ENCODE results near the gene DNAJC15.
A peak's percentile ranks its signal among the peaks of the same experiment; 100 is the strongest.

The DNAJC15 gene

GRCh38 chr13:42991898-42992763, 31.3 kb upstream of the DNAJC15 start, which contains the start of gene EPSTI1:
Gene EPSTI1 (minus strand): TSS chr13:42992241. CDS start chr13:42992165, 76 bp downstream.
- Histone ChIP-seq H3K27me3 (ENCODE audit: control insufficient read depth in 3 of 3, insufficient read depth in 3 of 3, low read depth in 1 of 3, low read length in 3 of 3) (peaks cover 0 to 25% (median 9%) of the 10 kb centered on the region in 3 experiments), H3K4me3 (ENCODE audit: low read length in 2 of 2) (peak within 1 kb of the TSS; percentile 6 to 68), H3K14ac (ENCODE audit: low read length) (no peak within 1 kb of the TSS), H3K4me2 (ENCODE audit: insufficient read depth, low read length, poor library complexity, severe bottlenecking) (peak within 1 kb of the TSS; percentile 63), H2BK5ac (ENCODE audit: low read length) (no peak within 1 kb of the TSS), H4K91ac (ENCODE audit: low read depth, low read length, poor library complexity) (peak within 1 kb of the TSS; percentile 24), H3K36me3 (replicated peaks in 1 of 2; ENCODE audit: control insufficient read depth in 2 of 2, insufficient read depth in 2 of 2, low read length in 2 of 2) (no peaks in the 10 kb centered on the region), H3K9me3 (replicated peaks in 1 of 2; ENCODE audit: control insufficient read depth in 2 of 2, insufficient read depth in 1 of 2, low read depth in 1 of 2, low read length in 2 of 2) (no peaks in the 10 kb centered on the region), H3K23ac (ENCODE audit: low read depth, low read length, poor library complexity) (peak within 1 kb of the TSS; percentile 75), H3K4ac (ENCODE audit: low read length) (peak within 1 kb of the TSS; percentile 92), H2AFZ (ENCODE audit: low read length) (peak within 1 kb of the TSS; percentile 81), H3K9ac (ENCODE audit: low read depth, low read length, poor library complexity) (no peak within 1 kb of the TSS), H2BK120ac (ENCODE audit: low read depth, low read length) (peak within 1 kb of the TSS; percentile 61), H3K79me1 (ENCODE audit: low read depth, low read length) (no peaks in the 10 kb centered on the region), H3K27ac (replicated peaks; ENCODE audit: low read length) (no peak within 1 kb of the TSS), H4K8ac (ENCODE audit: low read depth, low read length) (no peak within 1 kb of the TSS), H2AK5ac (ENCODE audit: low read depth, low read length) (no peak within 1 kb of the TSS), H3K18ac (ENCODE audit: low read length) (peak within 1 kb of the TSS; percentile 88), H3K4me1 (ENCODE audit: control insufficient read depth in 2 of 2, insufficient read depth in 1 of 2, low read depth in 1 of 2, low read length in 2 of 2) (peaks cover 0 to 1% of the 10 kb centered on the region in 2 donors), H2BK12ac (ENCODE audit: low read length) (no peak within 1 kb of the TSS), H2BK15ac (ENCODE audit: low read length) (peak within 1 kb of the TSS; percentile 75)
- DNase-seq (ENCODE audit: low spot score), result peak; percentile 31
- no CpG with 5 or more reads among the region's 45 CpGs for WGBS, 2 donors (ENCODE audit: extremely low coverage in 2 of 2, insufficient read length in 2 of 2, insufficient replicate concordance in 1 of 2)

- H2BK5ac ChIP-seq (ENCODE audit: low read length), result no peak overlapping the region
- no peak overlapping the region for H2AFZ ChIP-seq (ENCODE audit: low read length)
- H2BK120ac ChIP-seq (ENCODE audit: low read depth, low read length), result no peak overlapping the region
- no peak overlapping the region for H3K14ac ChIP-seq (ENCODE audit: low read length)
- H3K4me3 ChIP-seq (ENCODE audit: low read length in 2 of 2), result no peak overlapping the region
- no peak overlapping the region for H3K23ac ChIP-seq (ENCODE audit: low read depth, low read length, poor library complexity)
- no peak for DNase-seq (ENCODE audit: low spot score)
- no peaks in the 10 kb centered on the region for H3K36me3 ChIP-seq (replicated peaks in 1 of 2; ENCODE audit: control insufficient read depth in 2 of 2, insufficient read depth in 2 of 2, low read length in 2 of 2)
- H3K79me1 ChIP-seq (ENCODE audit: low read depth, low read length), result no peaks in the 10 kb centered on the region
- peaks cover 0 to 1% of the 10 kb centered on the region in 2 donors for H3K4me1 ChIP-seq (ENCODE audit: control insufficient read depth in 2 of 2, insufficient read depth in 1 of 2, low read depth in 1 of 2, low read length in 2 of 2)
- H2AK5ac ChIP-seq (ENCODE audit: low read depth, low read length), result no peak overlapping the region
- no peak overlapping the region for H2BK15ac ChIP-seq (ENCODE audit: low read length)
- no peak overlapping the region for H3K4me2 ChIP-seq (ENCODE audit: insufficient read depth, low read length, poor library complexity, severe bottlenecking)
- H3K27ac ChIP-seq (replicated peaks; ENCODE audit: low read length), result no peak overlapping the region
- no peak overlapping the region for H4K91ac ChIP-seq (ENCODE audit: low read depth, low read length, poor library complexity)
- no peak overlapping the region for H3K18ac ChIP-seq (ENCODE audit: low read length)
- no peaks in the 10 kb centered on the region for H3K9me3 ChIP-seq (replicated peaks in 1 of 2; ENCODE audit: control insufficient read depth in 2 of 2, insufficient read depth in 1 of 2, low read depth in 1 of 2, low read length in 2 of 2)
- no peak overlapping the region for H3K4ac ChIP-seq (ENCODE audit: low read length)
- H3K9ac ChIP-seq (ENCODE audit: low read depth, low read length, poor library complexity), result no peak overlapping the region
- WGBS, 2 donors (ENCODE audit: extremely low coverage in 2 of 2, insufficient read length in 2 of 2, insufficient replicate concordance in 1 of 2), result no CpG with 5 or more reads among the region's 4 CpGs
- H2BK12ac ChIP-seq (ENCODE audit: low read length), result no peak overlapping the region
- H3K27me3 ChIP-seq (ENCODE audit: control insufficient read depth in 3 of 3, insufficient read depth in 3 of 3, low read depth in 1 of 3, low read length in 3 of 3), result peaks cover 0 to 25% (median 9%) of the 10 kb centered on the region in 3 experiments
- no peak overlapping the region for H4K8ac ChIP-seq (ENCODE audit: low read depth, low read length)
These were observed 30.6 kb upstream of the DNAJC15 start for GRCh38 chr13:42992764-42993122.

- Histone ChIP-seq H2AK5ac (ENCODE audit: low read depth, low read length) (no peak overlapping the region), H3K27ac (replicated peaks; ENCODE audit: low read length) (no peak overlapping the region), H3K18ac (ENCODE audit: low read length) (no peak overlapping the region), H4K8ac (ENCODE audit: low read depth, low read length) (no peak overlapping the region), H2BK120ac (ENCODE audit: low read depth, low read length) (no peak overlapping the region), H3K27me3 (ENCODE audit: control insufficient read depth in 3 of 3, insufficient read depth in 3 of 3, low read depth in 1 of 3, low read length in 3 of 3) (peaks cover 0 to 25% (median 9%) of the 10 kb centered on the region in 3 experiments), H4K91ac (ENCODE audit: low read depth, low read length, poor library complexity) (no peak overlapping the region), H3K36me3 (replicated peaks in 1 of 2; ENCODE audit: control insufficient read depth in 2 of 2, insufficient read depth in 2 of 2, low read length in 2 of 2) (no peaks in the 10 kb centered on the region), H3K23ac (ENCODE audit: low read depth, low read length, poor library complexity) (no peak overlapping the region), H3K9ac (ENCODE audit: low read depth, low read length, poor library complexity) (no peak overlapping the region), H2BK12ac (ENCODE audit: low read length) (no peak overlapping the region), H3K4me2 (ENCODE audit: insufficient read depth, low read length, poor library complexity, severe bottlenecking) (no peak overlapping the region), H3K14ac (ENCODE audit: low read length) (no peak overlapping the region), H2AFZ (ENCODE audit: low read length) (no peak overlapping the region), H3K4ac (ENCODE audit: low read length) (no peak overlapping the region), H3K4me3 (ENCODE audit: low read length in 2 of 2) (no peak overlapping the region), H3K4me1 (ENCODE audit: control insufficient read depth in 2 of 2, insufficient read depth in 1 of 2, low read depth in 1 of 2, low read length in 2 of 2) (peaks cover 0 to 1% of the 10 kb centered on the region in 2 donors), H2BK5ac (ENCODE audit: low read length) (no peak overlapping the region), H2BK15ac (ENCODE audit: low read length) (no peak overlapping the region), H3K79me1 (ENCODE audit: low read depth, low read length) (no peaks in the 10 kb centered on the region), H3K9me3 (replicated peaks in 1 of 2; ENCODE audit: control insufficient read depth in 2 of 2, insufficient read depth in 1 of 2, low read depth in 1 of 2, low read length in 2 of 2) (no peaks in the 10 kb centered on the region)
- no CpG with 5 or more reads among the region's 1 CpG for WGBS, 2 donors (ENCODE audit: extremely low coverage in 2 of 2, insufficient read length in 2 of 2, insufficient replicate concordance in 1 of 2)
- DNase-seq (ENCODE audit: low spot score), result no peak
These were observed 28.5 kb upstream of the DNAJC15 start for GRCh38 chr13:42994878-42995277.

GRCh38 chr13:42996584-42996983, 26.8 kb upstream of the DNAJC15 start:
- WGBS, 2 donors (ENCODE audit: extremely low coverage in 2 of 2, insufficient read length in 2 of 2, insufficient replicate concordance in 1 of 2), result no CpG with 5 or more reads among the region's 3 CpGs
- DNase-seq (ENCODE audit: low spot score), result no peak
- no peak overlapping the region for H4K91ac ChIP-seq (ENCODE audit: low read depth, low read length, poor library complexity)
- peaks cover 0 to 1% of the 10 kb centered on the region in 2 donors for H3K4me1 ChIP-seq (ENCODE audit: control insufficient read depth in 2 of 2, insufficient read depth in 1 of 2, low read depth in 1 of 2, low read length in 2 of 2)
- H3K4me2 ChIP-seq (ENCODE audit: insufficient read depth, low read length, poor library complexity, severe bottlenecking), result no peak overlapping the region
- H2AFZ ChIP-seq (ENCODE audit: low read length), result no peak overlapping the region
- peaks cover 0 to 20% (median 6%) of the 10 kb centered on the region in 3 experiments for H3K27me3 ChIP-seq (ENCODE audit: control insufficient read depth in 3 of 3, insufficient read depth in 3 of 3, low read depth in 1 of 3, low read length in 3 of 3)
- no peak overlapping the region for H4K8ac ChIP-seq (ENCODE audit: low read depth, low read length)
- no peak overlapping the region for H2BK12ac ChIP-seq (ENCODE audit: low read length)
- no peaks in the 10 kb centered on the region for H3K79me1 ChIP-seq (ENCODE audit: low read depth, low read length)
- no peak overlapping the region for H3K4me3 ChIP-seq (ENCODE audit: low read length in 2 of 2)
- H3K18ac ChIP-seq (ENCODE audit: low read length), result no peak overlapping the region
- H2BK15ac ChIP-seq (ENCODE audit: low read length), result no peak overlapping the region
- no peak overlapping the region for H2AK5ac ChIP-seq (ENCODE audit: low read depth, low read length)
- no peak overlapping the region for H2BK5ac ChIP-seq (ENCODE audit: low read length)
- no peak overlapping the region for H3K4ac ChIP-seq (ENCODE audit: low read length)
- no peaks in the 10 kb centered on the region for H3K9me3 ChIP-seq (replicated peaks in 1 of 2; ENCODE audit: control insufficient read depth in 2 of 2, insufficient read depth in 1 of 2, low read depth in 1 of 2, low read length in 2 of 2)
- no peaks in the 10 kb centered on the region for H3K36me3 ChIP-seq (replicated peaks in 1 of 2; ENCODE audit: control insufficient read depth in 2 of 2, insufficient read depth in 2 of 2, low read length in 2 of 2)
- H3K14ac ChIP-seq (ENCODE audit: low read length), result no peak overlapping the region
- no peak overlapping the region for H3K27ac ChIP-seq (replicated peaks; ENCODE audit: low read length)
- no peak overlapping the region for H3K23ac ChIP-seq (ENCODE audit: low read depth, low read length, poor library complexity)
- H2BK120ac ChIP-seq (ENCODE audit: low read depth, low read length), result no peak overlapping the region
- H3K9ac ChIP-seq (ENCODE audit: low read depth, low read length, poor library complexity), result no peak overlapping the region

Measured in neuronal stem cell (in vitro differentiated cells).